H1 (cell line): ENCODE measurements around the gene ABI1. TPM values are rescaled to one million over a fixed set of nuclear protein-coding genes. Genes with fewer than 3 reads are reported as not detected.

ENCODE experiments used
- CTCF ChIA-PET: fragments of 300-600 bp; sonication (Branson Sonifier 250); formaldehyde crosslinking; loops from one replicate; lab custom pipeline; 2021; ENCODE audit not compliant: partially characterized antibody; lab: Charles Lee
- POLR2A ChIA-PET: fragments of 300-600 bp; sonication (Branson Sonifier 250); formaldehyde crosslinking; loops from one replicate; lab custom pipeline; 2021; ENCODE audit warnings: inconsistent platforms; ENCODE audit not compliant: partially characterized antibody; lab: Charles Lee
- DNase-seq, 2 experiments: peaks; one replicate each; pipeline versions ENCODE4 v3.0.0 to v3.0.0-alpha.2; 2010 to 2022; ENCODE audit warnings: low spot score in 2 of 2, low read depth in 1 of 2, mixed read lengths in 1 of 2
- FAIRE-seq: peaks from 2 replicates; lab custom pipeline; 2011; peaks lifted over from hg19 to GRCh38; lab: Jason Lieb, UNC
- H2AFZ ChIP-seq: 2 replicates; pipeline ENCODE4 v1.8.1; 2012; ENCODE audit warnings: low read length, inconsistent platforms
- H2AK5ac ChIP-seq: 2 replicates; pipeline ENCODE4 v1.6.1; 2013; ENCODE audit warnings: low read depth, low read length
- H2BK120ac ChIP-seq: replicated peaks from 2 replicates; pipeline ENCODE3; 2013; ENCODE audit warnings: low read depth, low read length, inconsistent platforms
- H2BK12ac ChIP-seq: 2 replicates; pipeline ENCODE4 v1.6.1; 2013; ENCODE audit warnings: low read depth, low read length
- H2BK15ac ChIP-seq: 2 replicates; pipeline ENCODE4 v1.6.1; 2013; ENCODE audit warnings: low read length
- H2BK20ac ChIP-seq: 2 replicates; pipeline ENCODE4 v1.6.1; 2013; ENCODE audit warnings: low read length
- H2BK5ac ChIP-seq: 2 replicates; pipeline ENCODE4 v1.6.1; 2013; ENCODE audit warnings: low read depth, low read length
- H3K14ac ChIP-seq: 2 replicates; pipeline ENCODE4 v1.6.1; 2013; ENCODE audit warnings: inconsistent platforms; ENCODE audit not compliant: insufficient read length
- H3K18ac ChIP-seq: 2 replicates; pipeline ENCODE4 v1.6.1; 2013; ENCODE audit warnings: low read length; ENCODE audit errors: extremely low read depth
- H3K23ac ChIP-seq: 2 replicates; pipeline ENCODE4 v1.6.1; 2013; ENCODE audit warnings: inconsistent platforms; ENCODE audit not compliant: insufficient read length
- H3K23me2 ChIP-seq: 2 replicates; pipeline ENCODE4 v1.6.1; 2013; ENCODE audit warnings: low read depth, low read length
- H3K27ac ChIP-seq: 2 replicates; pipeline ENCODE4 v1.6.1; 2011; ENCODE audit warnings: low read depth, low read length, inconsistent platforms
- H3K27me3 ChIP-seq, 4 experiments: replicated peaks in 1 of 4; 1 replicate in 1 of 4; 2 replicates in 3 of 4; pipeline versions ENCODE4 v1.6.1 to v1.8.1; 2011 to 2013; ENCODE audit warnings: low read length in 3 of 4, mild to moderate bottlenecking in 3 of 4, inconsistent platforms in 2 of 4, mixed read lengths in 2 of 4, moderate library complexity in 1 of 4; ENCODE audit not compliant: control insufficient read depth in 3 of 4, insufficient read depth in 3 of 4; ENCODE audit errors: extremely low read depth in 1 of 4
- H3K36me3 ChIP-seq, 4 experiments: 2 replicates each; pipeline versions ENCODE4 v1.6.1 to v1.8.1; 2011 to 2013; ENCODE audit warnings: mild to moderate bottlenecking in 4 of 4, low read length in 3 of 4, moderate library complexity in 2 of 4, control low read depth in 1 of 4, inconsistent platforms in 1 of 4; ENCODE audit not compliant: insufficient read depth in 4 of 4, control insufficient read depth in 2 of 4
- H3K4ac ChIP-seq: replicated peaks from 2 replicates; pipeline ENCODE3; 2013; ENCODE audit warnings: low read length, low read depth, mixed read lengths, inconsistent platforms; ENCODE audit not compliant: insufficient read length
- H3K4me1 ChIP-seq, 4 experiments: replicated peaks in 1 of 4; 1 replicate in 1 of 4; 2 replicates in 3 of 4; pipeline versions ENCODE4 v1.6.1 to v1.8.1; 2011 to 2013; ENCODE audit warnings: low read length in 3 of 4, inconsistent platforms in 2 of 4, mixed read lengths in 1 of 4; ENCODE audit not compliant: insufficient read depth in 4 of 4, control insufficient read depth in 3 of 4
- H3K4me2 ChIP-seq, 2 experiments: 2 replicates each; pipeline versions ENCODE4 v1.6.1 to v1.8.1; 2011 to 2013; ENCODE audit warnings: low read depth in 2 of 2, low read length in 2 of 2, control low read depth in 1 of 2, inconsistent platforms in 1 of 2, mild to moderate bottlenecking in 1 of 2; ENCODE audit not compliant: insufficient read depth in 1 of 2
- H3K4me3 ChIP-seq, 4 experiments: fragments of 200-600, 300-600 bp in 1 of 4; sonication (generic), shearing (Covaris generic), sonication (Bioruptor Twin) in 1 of 4; 2 replicates each; pipeline versions ENCODE4 v1.5.1 to v1.8.1; 2011 to 2016; ENCODE audit warnings: low read length in 4 of 4, low read depth in 3 of 4, control low read depth in 2 of 4, inconsistent platforms in 2 of 4, mild to moderate bottlenecking in 2 of 4, mixed read lengths in 1 of 4, moderate library complexity in 1 of 4; ENCODE audit not compliant: insufficient read depth in 2 of 4; ENCODE audit errors: extremely low read depth in 1 of 4
- H3K56ac ChIP-seq: replicated peaks from 2 replicates; pipeline ENCODE3; 2013; ENCODE audit warnings: low read depth, mild to moderate bottlenecking, mixed read lengths, low read length, inconsistent platforms; ENCODE audit not compliant: insufficient read length
- H3K79me1 ChIP-seq: 2 replicates; pipeline ENCODE4 v1.6.1; 2013; ENCODE audit warnings: low read depth, low read length, control low read depth
- H3K79me2 ChIP-seq, 2 experiments: 2 replicates each; pipeline versions ENCODE4 v1.6.1 to v1.8.1; 2012 to 2013; ENCODE audit warnings: low read length in 2 of 2, mild to moderate bottlenecking in 2 of 2, inconsistent platforms in 1 of 2; ENCODE audit not compliant: insufficient read depth in 2 of 2, control insufficient read depth in 1 of 2
- H3K9ac ChIP-seq, 4 experiments: replicated peaks in 1 of 4; 1 replicate in 1 of 4; 2 replicates in 3 of 4; pipeline versions ENCODE4 v1.6.1 to v1.8.1; 2011 to 2013; ENCODE audit warnings: low read depth in 3 of 4, low read length in 3 of 4, control low read depth in 2 of 4, mild to moderate bottlenecking in 2 of 4, moderate library complexity in 2 of 4, inconsistent platforms in 1 of 4; ENCODE audit errors: extremely low read depth in 1 of 4
- H3K9me3 ChIP-seq, 2 experiments: 2 replicates each; pipeline versions ENCODE4 v1.6.1 to v1.8.1; 2012 to 2013; ENCODE audit warnings: mild to moderate bottlenecking in 2 of 2, moderate library complexity in 2 of 2, control low read depth in 1 of 2, inconsistent platforms in 1 of 2, low read depth in 1 of 2, low read length in 1 of 2, mixed read lengths in 1 of 2; ENCODE audit not compliant: insufficient read depth in 2 of 2
- H4K20me1 ChIP-seq, 2 experiments: replicated peaks in 1 of 2; 2 replicates each; pipeline versions ENCODE3 to v1.8.1; 2011 to 2013; ENCODE audit warnings: inconsistent platforms in 2 of 2, low read length in 2 of 2, mild to moderate bottlenecking in 1 of 2; ENCODE audit not compliant: insufficient read depth in 2 of 2, control insufficient read depth in 1 of 2
- H4K5ac ChIP-seq: 2 replicates; pipeline ENCODE4 v1.6.1; 2013; ENCODE audit warnings: low read length, low read depth, mixed read lengths, inconsistent platforms; ENCODE audit not compliant: insufficient read length
- H4K8ac ChIP-seq: 2 replicates; pipeline ENCODE4 v1.8.0; 2013; ENCODE audit warnings: mild to moderate bottlenecking, moderate library complexity, low read length, inconsistent platforms; ENCODE audit not compliant: insufficient read depth; ENCODE audit errors: extremely low read depth
- H4K91ac ChIP-seq: replicated peaks from 2 replicates; pipeline ENCODE3; 2013; ENCODE audit warnings: low read length, mixed read lengths, inconsistent platforms; ENCODE audit not compliant: insufficient read length
- NRF1 ChIP-seq: IDR thresholded peaks from 2 replicates; pipeline ENCODE4 v1.6.1; 2011; ENCODE audit warnings: mild to moderate bottlenecking, low read depth, low read length, improper control_type of control experiment
- SUZ12 ChIP-seq: fragments of 200-600 bp; sonication (generic); IDR thresholded peaks from 2 replicates; pipeline ENCODE4 v1.6.1; 2012; ENCODE audit warnings: mild to moderate bottlenecking, inconsistent platforms, low read length, moderate library complexity, mixed read lengths
- WGBS, 2 experiments: shearing (Covaris generic) in 1 of 2; methylation state at CpG; one replicate each; pipeline versions ENCODE4 v1.1.6 to v1.1.7; 2013 to 2015; ENCODE audit warnings: low lambda C conversion rate in 2 of 2, mixed read lengths in 2 of 2, inconsistent platforms in 1 of 2, low coverage in 1 of 2, missing lambda C conversion rate in 1 of 2; ENCODE audit not compliant: insufficient replicate concordance in 2 of 2, insufficient coverage in 1 of 2, insufficient read length in 1 of 2; ENCODE audit errors: extremely low coverage in 1 of 2, missing lambda C conversion rate in 1 of 2; 5-methylcytosine and 5-hydroxymethylcytosine counted together
- polyA plus RNA-seq, 7 experiments: library from polyadenylated mRNA; depleted of rRNA in 3 of 7; stranded (reverse) in 5 of 7; unstranded in 2 of 7; fragments of >200 nt in 5 of 7; fragments of 200-250 nt in 2 of 7; gene quantifications; 1 replicate in 5 of 7; 2 replicates in 1 of 7; 4 replicates in 1 of 7; pipeline versions ENCODE4 v1.2.1 to v1.2.3, GENCODE V29; 2011 to 2013; ENCODE audit warnings: missing spikeins in 2 of 7, mixed read lengths in 2 of 7
- total RNA-seq: library from RNA; stranded (reverse); fragmentation: NEBNext Ultra II Directional; extraction: Animal tissue kit (Norgen Biotek cat#: 25700); gene quantifications from 2 replicates; pipeline ENCODE4 v1.2.1, GENCODE V29; 2021

ABI1 gene
- total and polyA plus RNA-seq, 2 of the 8 experiments (the other 6 are each of a cell fraction or from before 2014, with no cell fraction given), result 35.4 to 37.0 TPM

GRCh38 chr10:26743841-26744240, 116.9 kb downstream of the ABI1 start:
- peaks cover 2 to 72% (median 19%) of the 10 kb centered on the region in 4 experiments; a peak in 6 of 8 replicates for H3K36me3 ChIP-seq
- CTCF ChIA-PET, result interaction anchor here (0.7 to 1.7 kb wide), 3 partner anchors 9 to 18 kb away, joined by 3 to 9 read pairs (median 4); no protein-coding TSS in a partner anchor
- TF ChIP-seq NRF1 (no peak), SUZ12 (no peak)

More at GRCh38 chr10:26743841-26744240, 116.9 kb downstream of the ABI1 start:
- no peak overlapping the region for H2BK5ac ChIP-seq
- no peak overlapping the region for H3K4me2 ChIP-seq
- no peak overlapping the region for H2BK120ac ChIP-seq
- no peaks in the 10 kb centered on the region for H3K9me3 ChIP-seq
- H2AK5ac ChIP-seq, result no peak overlapping the region
- no peak overlapping the region for H3K23ac ChIP-seq
- no peak overlapping the region for H3K14ac ChIP-seq
- no peak overlapping the region for H4K91ac ChIP-seq
- no peaks in the 10 kb centered on the region for H3K79me2 ChIP-seq
- H3K4ac ChIP-seq, result no peak overlapping the region
- peaks cover 0 to 2% (median 0%) of the 10 kb centered on the region in 4 experiments; a peak in 1 of 7 replicates for H3K4me1 ChIP-seq
- H4K5ac ChIP-seq, result no peak overlapping the region
- H3K79me1 ChIP-seq, result no peaks in the 10 kb centered on the region
- no peak for DNase-seq
- H2BK20ac ChIP-seq, result no peak overlapping the region
- H3K56ac ChIP-seq, result no peak overlapping the region
- no peaks in the 10 kb centered on the region for H3K23me2 ChIP-seq
- WGBS, 2 experiments, result 71% methylated on average over 1 of the region's 1 CpG; no CpG with 5 or more reads in 1 of the 2 experiments
- H2BK15ac ChIP-seq, result no peak overlapping the region
- no peaks in the 10 kb centered on the region for H3K27me3 ChIP-seq
- H3K18ac ChIP-seq, result no peak overlapping the region
- no peak overlapping the region for H3K9ac ChIP-seq
- no peak overlapping the region for H3K27ac ChIP-seq
- H4K8ac ChIP-seq, result no peak overlapping the region
- H2AFZ ChIP-seq, result no peak overlapping the region
- POLR2A ChIA-PET, result no interaction called here
- no peak overlapping the region for H2BK12ac ChIP-seq
- H3K4me3 ChIP-seq, result no peak overlapping the region
- no peaks in the 10 kb centered on the region for H4K20me1 ChIP-seq
- no peak for FAIRE-seq
